Mucosa of descending colon (tissue), 3 donors: ENCODE results near the gene PCDHGA7. TPM values are rescaled to one million over a fixed set of nuclear protein-coding genes. Genes with fewer than 3 reads are reported as not detected.
A peak's percentile ranks its signal among the peaks of the same experiment; 100 is the strongest.
"Not testable (repeated sequence)": the region's sequence is repeated elsewhere in the genome, so short reads cannot be mapped to it uniquely, and the experiment has no call there.

ENCODE experiments used
- ATAC-seq: fragments of 200-7000 bp; cut with Tn5 transposase; one replicate; pipeline ENCODE4 v1.9.1; 2020; ENCODE audit warnings: mild to moderate bottlenecking, moderate library complexity
- DNase-seq, 3 donors: peaks; one replicate each; pipeline ENCODE4 v3.0.0-alpha.2; 2020
- H3K36me3 ChIP-seq: fragments of 200-600 bp; one replicate; pipeline ENCODE4 v1.8.0; 2021; ENCODE audit warnings: low read depth, mild to moderate bottlenecking
- H3K4me1 ChIP-seq: fragments of 200-600 bp; one replicate; pipeline ENCODE4 v1.8.0; 2021; ENCODE audit warnings: low read depth, mild to moderate bottlenecking
- H3K4me3 ChIP-seq: fragments of 200-600 bp; one replicate; pipeline ENCODE4 v1.8.0; 2021; ENCODE audit warnings: mild to moderate bottlenecking
- H3K9me3 ChIP-seq: fragments of 200-600 bp; one replicate; pipeline ENCODE4 v1.8.0; 2021; ENCODE audit warnings: mild to moderate bottlenecking
- CTCF ChIP-seq: fragments of 200-600 bp; IDR thresholded peaks from one replicate; pipeline ENCODE4 v1.8.0; 2022; ENCODE audit warnings: antibody characterized with exemption, mild to moderate bottlenecking
- intact Hi-C, 2 donors: fragments of 100-400 bp; cut with DNase I in 1 of 2; cut with micrococcal nuclease in 1 of 2; formaldehyde crosslinking; loops; one replicate each; pipeline versions ENCODE4 v1.11.0 to v1.11.1; 2022; cut with DNase I, micrococcal nuclease
- total RNA-seq, 3 donors: library from RNA; stranded (reverse); fragmentation: NEBNext Ultra II Directional in 2 of 3; extraction: Animal tissue kit (Norgen Biotek cat#: 25700) in 2 of 3; gene quantifications; one replicate each; pipeline versions ENCODE4 v1.2.1 to v1.2.4, GENCODE V29; 2021 to 2023
- donor health status: DM: no; HTN: no; CAD: no; lungs with moderate emphysema.
- donor health status: DM: no; HTN: no; CAD: no.
- donor health status: DM: no; HTN: yes; CAD: no.

PCDHGA7 gene
- total RNA-seq, 3 donors from 2014 or later: 1.0 to 5.6 (median 1.7) TPM

DNA sequence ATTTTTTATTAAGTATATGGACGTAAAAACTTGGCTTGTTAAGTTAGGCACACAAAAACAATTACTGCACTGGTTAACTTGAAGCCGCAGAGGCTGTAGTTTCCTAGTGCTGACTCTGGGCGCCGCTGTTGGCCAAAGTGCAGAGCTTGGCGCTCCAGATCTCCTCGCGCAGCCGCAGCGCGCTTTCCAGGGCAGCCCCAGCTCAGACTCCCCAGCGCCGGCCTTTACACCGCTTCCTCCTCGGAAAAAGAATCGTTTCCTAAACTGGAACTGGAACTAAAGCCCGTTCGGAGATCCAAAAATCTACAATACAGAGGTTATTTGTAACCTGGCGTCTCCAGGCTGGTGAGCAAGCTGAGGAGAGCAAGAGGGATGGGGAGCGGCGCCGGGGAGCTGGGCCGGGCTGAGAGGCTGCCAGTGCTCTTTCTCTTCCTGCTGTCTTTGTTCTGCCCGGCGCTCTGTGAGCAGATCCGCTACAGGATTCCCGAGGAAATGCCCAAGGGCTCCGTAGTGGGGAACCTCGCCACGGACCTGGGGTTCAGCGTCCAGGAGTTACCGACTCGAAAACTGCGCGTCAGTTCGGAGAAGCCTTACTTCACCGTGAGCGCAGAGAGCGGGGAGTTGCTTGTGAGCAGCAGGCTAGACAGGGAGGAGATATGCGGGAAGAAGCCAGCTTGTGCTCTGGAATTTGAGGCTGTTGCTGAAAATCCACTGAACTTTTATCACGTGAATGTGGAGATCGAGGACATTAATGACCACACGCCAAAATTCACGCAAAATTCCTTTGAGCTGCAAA, 15.4 kb downstream of the PCDHGA7 start, which contains the start of gene PCDHGB5:
Gene PCDHGB5, plus strand, starts transcription at position 192 of the 796 bp plus-strand sequence. Its CDS starts 181 bp downstream, at position 373.
- peak; percentile 92 for ATAC-seq
- intact Hi-C loops, H3K4me3 ChIP-seq, H3K36me3 ChIP-seq, H3K4me1 ChIP-seq: not testable (repeated sequence)
- peaks cover 68% of the 10 kb centered on the region for H3K9me3 ChIP-seq
- peak in 2 of 3 donors; percentile 52 to 59 for DNase-seq
- peak; percentile 18 for TF ChIP-seq CTCF

DNA sequence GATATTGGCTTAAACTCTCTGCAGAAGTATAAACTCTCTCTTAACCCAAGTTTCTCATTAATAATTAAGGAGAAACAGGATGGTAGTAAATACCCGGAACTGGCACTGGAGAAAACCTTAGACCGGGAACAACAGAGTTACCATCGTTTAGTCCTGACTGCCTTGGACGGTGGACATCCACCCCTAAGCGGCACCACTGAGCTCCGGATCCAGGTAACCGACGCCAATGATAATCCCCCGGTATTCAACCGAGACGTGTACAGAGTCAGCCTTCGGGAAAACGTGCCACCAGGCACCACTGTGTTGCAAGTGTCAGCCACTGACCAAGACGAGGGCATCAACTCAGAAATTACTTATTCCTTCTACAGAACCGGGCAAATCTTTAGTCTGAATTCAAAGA, 16.1 kb downstream of the PCDHGA7 start:
- Histone ChIP-seq H3K9me3 (peaks cover 68% of the 10 kb centered on the region), H3K4me1 (no peaks in the 10 kb centered on the region), H3K36me3 (no peaks in the 10 kb centered on the region), H3K4me3 (no peak overlapping the region)
- TF ChIP-seq CTCF: no peak
- no peak for DNase-seq
- ATAC-seq: no peak
- intact Hi-C loops: no loop called here

DNA sequence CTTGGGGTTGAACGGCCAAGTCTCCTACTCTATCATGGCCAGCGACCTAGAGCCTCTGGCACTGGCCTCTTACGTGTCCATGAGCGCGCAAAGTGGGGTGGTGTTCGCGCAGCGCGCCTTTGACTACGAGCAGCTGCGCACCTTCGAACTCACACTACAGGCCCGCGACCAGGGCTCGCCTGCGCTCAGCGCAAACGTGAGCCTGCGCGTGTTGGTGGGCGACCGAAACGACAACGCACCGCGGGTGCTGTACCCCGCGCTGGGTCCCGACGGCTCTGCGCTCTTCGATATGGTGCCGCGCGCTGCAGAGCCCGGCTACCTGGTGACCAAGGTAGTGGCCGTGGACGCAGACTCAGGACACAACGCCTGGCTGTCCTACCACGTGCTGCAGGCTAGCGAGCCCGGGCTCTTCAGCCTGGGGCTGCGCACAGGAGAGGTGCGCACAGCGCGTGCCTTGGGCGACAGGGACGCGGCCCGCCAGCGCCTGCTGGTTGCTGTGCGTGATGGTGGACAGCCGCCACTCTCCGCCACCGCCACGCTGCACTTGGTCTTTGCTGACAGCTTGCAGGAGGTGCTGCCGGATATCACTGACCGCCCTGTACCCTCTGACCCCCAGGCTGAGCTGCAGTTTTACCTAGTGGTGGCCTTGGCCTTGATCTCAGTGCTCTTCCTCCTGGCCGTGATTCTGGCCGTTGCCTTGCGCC, 17.2 kb downstream of the PCDHGA7 start:
- no peak for TF ChIP-seq CTCF
- Histone ChIP-seq H3K4me3 (no peak overlapping the region), H3K4me1 (no peaks in the 10 kb centered on the region), H3K9me3 (peaks cover 69% of the 10 kb centered on the region), H3K36me3 (no peaks in the 10 kb centered on the region)
- intact Hi-C loops: no loop called here
- ATAC-seq: no peak
- no peak for DNase-seq

GRCh38 chr5:141402553-141403243, 20.2 kb downstream of the PCDHGA7 start, which contains the start of gene PCDHGA9:
TSS of gene PCDHGA9 (plus strand) at chr5:141402778. CDS start at chr5:141402953, 175 bp downstream.
- DNase-seq (peak in 1 of 3 donors; percentile 29), ATAC-seq (peak; percentile 40)
- no peak within 1 kb of the TSS for H3K4me3 ChIP-seq
- TF ChIP-seq CTCF: no peak
- no peaks in the 10 kb centered on the region for H3K36me3 ChIP-seq
- H3K9me3 ChIP-seq: peaks cover 85% of the 10 kb centered on the region
- H3K4me1 ChIP-seq: no peaks in the 10 kb centered on the region
- intact Hi-C loops: no loop called here

GRCh38 chr5:141403387-141403786, 20.8 kb downstream of the PCDHGA7 start:
- no peak for DNase-seq
- Histone ChIP-seq H3K36me3 (no peaks in the 10 kb centered on the region), H3K4me3 (no peak overlapping the region), H3K9me3 (peaks cover 88% of the 10 kb centered on the region), H3K4me1 (no peaks in the 10 kb centered on the region)
- no peak for TF ChIP-seq CTCF
- intact Hi-C loops: no loop called here
- no peak for ATAC-seq
